Measurements from ENCODE around the gene KRTAP10-6.

KRTAP10-6 gene

GRCh38 chr21:44626673-44627143 lies 34.4 kb upstream of the KRTAP10-6 start, which contains the start of gene KRTAP10-9:
Gene KRTAP10-9, plus strand, starts transcription at chr21:44627093. Its CDS starts 79 bp downstream, at chr21:44627172.
- H3K4me3 ChIP-seq (ENCODE audit: low read length) = no peak within 1 kb of the TSS
- TF ChIP-seq ZNF274 (IDR thresholded peaks at IDR 0.05; ENCODE audit: low read depth, low read length) = no peak

DNA sequence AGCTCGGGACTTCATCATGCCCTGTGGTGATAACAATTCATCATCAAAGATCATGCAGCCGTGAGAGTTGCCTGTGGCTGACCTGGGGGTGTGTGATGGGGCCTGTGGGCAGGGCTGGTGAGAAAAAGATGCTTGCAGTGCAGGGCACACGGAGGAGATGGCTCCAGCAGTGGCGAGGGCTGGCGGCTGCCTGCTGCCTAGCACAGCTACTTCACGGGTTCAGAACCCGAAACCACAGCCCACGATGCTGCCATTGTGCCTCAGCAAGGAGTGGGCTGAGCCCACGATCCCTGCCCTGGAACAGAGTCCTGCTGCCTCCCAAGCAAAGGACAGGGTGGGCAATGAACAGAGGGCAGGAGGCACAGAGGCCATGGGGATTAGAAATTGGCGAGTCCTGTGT lies 34.0 kb upstream of the KRTAP10-6 start:
- no peak overlapping the region for H3K4me3 ChIP-seq (ENCODE audit: low read length)
- no peak for TF ChIP-seq ZNF274 (IDR thresholded peaks at IDR 0.05; ENCODE audit: low read depth, low read length)

DNA sequence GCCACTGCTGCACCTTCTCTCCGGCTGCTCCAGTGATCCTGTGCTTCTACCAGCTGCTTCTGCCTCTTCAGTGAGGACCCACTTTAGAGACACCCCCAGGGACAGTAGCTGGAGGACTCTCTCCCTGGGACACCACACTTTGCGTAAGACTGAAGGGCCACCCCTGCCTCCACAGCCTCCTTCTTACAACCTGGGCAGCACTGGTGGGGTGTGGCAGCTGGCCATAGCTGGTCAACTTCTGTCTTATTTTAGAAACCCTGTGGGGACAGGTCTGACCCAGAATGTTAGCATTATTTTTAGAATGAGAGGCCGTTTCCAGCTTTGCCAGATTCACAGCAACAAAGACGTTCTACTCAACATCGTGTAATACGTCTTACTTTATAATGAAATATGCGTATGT lies 33.5 kb upstream of the KRTAP10-6 start:
- no peak overlapping the region for H3K4me3 ChIP-seq (ENCODE audit: low read length)
- TF ChIP-seq ZNF274 (IDR thresholded peaks at IDR 0.05; ENCODE audit: low read depth, low read length) = no peak

GRCh38 chr21:44623575-44623974 lies 31.3 kb upstream of the KRTAP10-6 start:
- H3K4me3 ChIP-seq (ENCODE audit: low read length) = no peak overlapping the region
- no peak for TF ChIP-seq ZNF274 (IDR thresholded peaks at IDR 0.05; ENCODE audit: low read depth, low read length)

- no peak for TF ChIP-seq ZNF274 (IDR thresholded peaks at IDR 0.05; ENCODE audit: low read depth, low read length)
- H3K4me3 ChIP-seq (ENCODE audit: low read length) = no peak overlapping the region
These were observed 27.6 kb upstream of the KRTAP10-6 start for GRCh38 chr21:44619886-44620285.

- no peak overlapping the region for H3K4me3 ChIP-seq (ENCODE audit: low read length)
- TF ChIP-seq ZNF274 (IDR thresholded peaks at IDR 0.05; ENCODE audit: low read depth, low read length) = no peak
These were observed 26.6 kb upstream of the KRTAP10-6 start for GRCh38 chr21:44618909-44619308.

DNA sequence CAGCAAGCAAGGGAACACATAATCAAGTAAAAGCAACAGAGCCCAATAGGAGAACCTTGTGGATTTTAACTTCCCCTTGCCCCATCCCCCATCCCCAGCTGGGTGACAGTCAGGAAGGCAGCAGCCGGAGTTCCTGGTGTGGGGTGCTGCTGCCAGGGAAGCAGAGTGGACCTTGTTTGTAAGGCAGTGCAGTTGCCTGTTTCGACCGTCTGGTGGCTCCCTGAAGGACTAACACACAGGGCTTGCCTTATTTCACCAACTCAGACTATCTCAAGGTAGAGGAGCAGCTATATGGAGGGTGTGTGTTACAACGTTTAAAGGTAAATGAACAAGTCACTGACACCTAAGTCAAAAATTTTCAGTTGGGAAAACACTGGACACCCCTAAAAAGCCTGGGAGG lies 26.2 kb upstream of the KRTAP10-6 start:
- no peak for TF ChIP-seq ZNF274 (IDR thresholded peaks at IDR 0.05; ENCODE audit: low read depth, low read length)
- no peak overlapping the region for H3K4me3 ChIP-seq (ENCODE audit: low read length)

- no peak overlapping the region for H3K4me3 ChIP-seq (ENCODE audit: low read length)
- no peak for TF ChIP-seq ZNF274 (IDR thresholded peaks at IDR 0.05; ENCODE audit: low read depth, low read length)
These were observed 24.8 kb upstream of the KRTAP10-6 start for GRCh38 chr21:44617071-44617501.

DNA sequence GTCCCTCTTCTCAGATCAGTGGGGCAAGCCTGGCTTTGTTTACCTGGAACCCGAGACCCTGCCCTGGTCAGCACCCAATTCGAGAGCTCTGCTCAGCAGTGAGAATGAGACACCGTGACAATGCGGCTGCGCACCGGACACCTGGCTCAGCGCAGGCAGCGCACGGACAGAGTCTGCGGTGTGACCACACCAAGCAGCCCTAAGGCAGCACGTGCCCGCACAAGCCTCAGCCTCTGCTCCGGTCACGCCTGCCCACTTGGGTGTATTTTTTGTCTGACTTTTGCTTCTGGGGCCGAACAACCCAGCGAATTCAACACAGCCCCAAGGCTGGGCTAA lies 24.3 kb upstream of the KRTAP10-6 start:
- H3K4me3 ChIP-seq (ENCODE audit: low read length) = no peak overlapping the region
- no peak for TF ChIP-seq ZNF274 (IDR thresholded peaks at IDR 0.05; ENCODE audit: low read depth, low read length)

DNA sequence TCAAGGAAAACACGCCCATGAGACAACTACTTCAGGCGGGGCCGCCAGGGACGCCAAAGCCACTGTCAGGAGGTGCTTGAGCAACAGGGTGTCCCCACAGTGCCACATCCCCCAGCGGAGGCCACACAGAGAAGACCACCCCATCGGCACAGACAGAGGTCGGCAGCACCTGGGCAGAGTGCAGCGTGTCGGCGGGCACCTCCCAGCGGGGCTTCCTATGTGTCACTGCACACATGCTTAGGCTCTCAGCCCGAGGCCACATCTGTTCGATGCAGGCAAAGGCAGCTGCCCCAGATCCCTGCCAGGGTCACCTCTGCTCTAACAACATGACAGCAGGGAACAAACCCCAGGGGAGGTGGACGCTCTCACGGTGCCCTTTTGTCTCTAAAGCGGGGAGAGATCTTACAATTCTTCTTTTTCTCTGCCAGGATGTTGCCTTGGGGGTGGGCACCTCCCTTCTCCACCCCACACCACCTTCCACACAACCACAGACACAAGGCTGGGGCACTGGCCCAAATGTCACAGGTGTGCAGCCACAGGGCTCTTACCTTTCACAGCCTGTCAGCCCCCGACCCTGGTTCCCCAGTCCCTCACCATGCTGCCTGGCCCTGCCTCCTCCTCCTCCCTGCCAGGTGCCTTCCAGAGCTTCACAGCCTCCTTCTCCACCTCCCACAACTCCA lies 23.7 kb upstream of the KRTAP10-6 start:
- TF ChIP-seq ZNF274 (IDR thresholded peaks at IDR 0.05; ENCODE audit: low read depth, low read length) = no peak
- H3K4me3 ChIP-seq (ENCODE audit: low read length) = no peak overlapping the region

- no peak overlapping the region for H3K4me3 ChIP-seq (ENCODE audit: low read length)
- TF ChIP-seq ZNF274 (IDR thresholded peaks at IDR 0.05; ENCODE audit: low read depth, low read length) = no peak
These were observed 23.2 kb upstream of the KRTAP10-6 start for GRCh38 chr21:44615466-44615865.

DNA sequence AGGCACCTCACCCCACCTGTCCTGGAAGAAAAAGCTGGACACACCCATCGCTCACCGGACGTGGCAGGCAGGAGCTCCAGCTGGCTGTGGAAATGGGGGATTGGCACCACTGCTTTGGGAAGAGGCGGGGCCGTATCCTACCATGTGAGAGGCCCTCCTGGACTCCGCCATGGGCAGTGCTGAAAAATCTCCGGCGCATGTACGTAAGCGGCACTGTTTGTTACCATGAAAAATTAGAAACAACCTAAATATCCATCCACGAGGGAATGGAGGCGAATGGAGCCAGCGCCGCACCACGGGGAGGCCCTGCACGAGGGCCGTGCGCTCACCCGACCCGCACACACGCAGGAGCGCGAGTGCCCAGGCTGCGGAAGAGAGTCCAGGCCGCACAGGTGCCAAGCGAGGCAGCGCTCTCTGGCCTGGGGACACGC lies 22.7 kb upstream of the KRTAP10-6 start:
- no peak overlapping the region for H3K4me3 ChIP-seq (ENCODE audit: low read length)
- TF ChIP-seq ZNF274 (IDR thresholded peaks at IDR 0.05; ENCODE audit: low read depth, low read length) = no peak

DNA sequence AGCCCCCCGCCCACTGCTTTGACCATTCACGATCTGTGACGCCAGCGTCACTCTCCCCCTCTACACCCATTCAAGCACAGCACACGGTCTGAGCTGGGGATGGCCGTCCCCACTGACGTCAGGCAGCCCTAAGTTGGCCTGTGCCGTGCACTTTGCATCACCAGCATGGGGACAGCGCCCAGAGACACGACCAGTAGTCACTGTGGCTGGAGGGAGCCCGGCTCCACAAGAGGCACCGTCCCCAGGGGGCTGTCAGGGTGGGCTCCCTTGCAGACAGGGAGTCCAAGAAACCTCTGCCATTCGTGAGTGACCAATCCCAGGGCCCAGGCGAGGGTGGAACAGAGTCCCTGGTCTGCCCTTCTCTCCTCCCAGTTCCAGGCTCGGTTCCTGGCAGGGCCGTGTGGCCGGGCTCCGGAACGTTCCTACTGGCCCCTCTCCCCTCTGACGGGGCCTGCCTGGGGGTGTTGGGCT lies 21.9 kb upstream of the KRTAP10-6 start:
- no peak for TF ChIP-seq ZNF274 (IDR thresholded peaks at IDR 0.05; ENCODE audit: low read depth, low read length)
- H3K4me3 ChIP-seq (ENCODE audit: low read length) = no peak overlapping the region

DNA sequence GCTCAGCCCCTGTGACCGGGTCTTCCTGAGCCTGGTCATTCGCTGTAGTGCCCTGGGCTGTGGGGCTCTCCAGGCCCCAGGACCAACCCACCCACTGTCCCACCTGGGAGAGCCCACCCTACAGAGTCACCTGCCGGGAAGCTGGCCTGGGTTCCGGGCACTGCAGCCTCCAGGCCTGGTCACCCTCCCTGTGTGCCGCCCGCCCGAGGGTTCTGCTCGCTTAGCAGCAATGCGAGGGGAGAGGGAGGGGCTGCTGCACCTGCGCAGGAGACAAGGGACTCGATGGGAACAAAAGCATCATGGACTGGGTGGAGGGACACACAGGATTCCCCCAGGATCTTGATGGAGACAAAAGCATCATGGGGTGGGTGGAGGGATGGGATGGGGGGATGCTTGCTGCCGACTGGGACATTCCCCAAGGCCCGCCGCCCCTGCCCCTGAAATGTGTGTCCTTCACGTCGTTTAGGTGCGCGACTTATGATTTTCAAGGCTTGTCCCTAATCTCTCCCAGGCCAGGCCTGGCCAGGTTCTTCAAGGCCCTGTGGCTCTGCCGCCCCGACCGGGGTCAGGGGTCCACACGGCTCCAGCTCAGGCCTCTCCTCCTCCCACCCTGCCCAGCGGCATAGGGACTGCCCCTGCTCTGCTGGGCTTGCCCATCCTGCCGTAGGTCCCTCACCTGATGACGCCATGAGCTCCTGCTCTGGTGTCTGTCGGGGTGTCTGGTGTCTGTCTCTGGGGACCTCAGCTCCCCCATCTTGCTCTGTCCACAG lies 21.3 kb upstream of the KRTAP10-6 start:
- no peak for TF ChIP-seq ZNF274 (IDR thresholded peaks at IDR 0.05; ENCODE audit: low read depth, low read length)
- no peak overlapping the region for H3K4me3 ChIP-seq (ENCODE audit: low read length)

- no peak overlapping the region for H3K4me3 ChIP-seq (ENCODE audit: low read length)
- no peak for TF ChIP-seq ZNF274 (IDR thresholded peaks at IDR 0.05; ENCODE audit: low read depth, low read length)
These were observed 20.4 kb upstream of the KRTAP10-6 start for GRCh38 chr21:44612669-44613229.
